HL-60/S4 treated with phorbol 12-myristate 13-acetate at 8.2 ng/mL for 4 days and 3 days (cell line): ENCODE measurements around the gene ADM5.

Source experiments
- in situ Hi-C: fragments of 300-500 bp; cut with MboI; formaldehyde crosslinking; loops from 2 replicates; pipeline ENCODE4 v1.15.0; 2022; ENCODE audit warnings: low sequenced_read_pairs

Gene ADM5

DNA sequence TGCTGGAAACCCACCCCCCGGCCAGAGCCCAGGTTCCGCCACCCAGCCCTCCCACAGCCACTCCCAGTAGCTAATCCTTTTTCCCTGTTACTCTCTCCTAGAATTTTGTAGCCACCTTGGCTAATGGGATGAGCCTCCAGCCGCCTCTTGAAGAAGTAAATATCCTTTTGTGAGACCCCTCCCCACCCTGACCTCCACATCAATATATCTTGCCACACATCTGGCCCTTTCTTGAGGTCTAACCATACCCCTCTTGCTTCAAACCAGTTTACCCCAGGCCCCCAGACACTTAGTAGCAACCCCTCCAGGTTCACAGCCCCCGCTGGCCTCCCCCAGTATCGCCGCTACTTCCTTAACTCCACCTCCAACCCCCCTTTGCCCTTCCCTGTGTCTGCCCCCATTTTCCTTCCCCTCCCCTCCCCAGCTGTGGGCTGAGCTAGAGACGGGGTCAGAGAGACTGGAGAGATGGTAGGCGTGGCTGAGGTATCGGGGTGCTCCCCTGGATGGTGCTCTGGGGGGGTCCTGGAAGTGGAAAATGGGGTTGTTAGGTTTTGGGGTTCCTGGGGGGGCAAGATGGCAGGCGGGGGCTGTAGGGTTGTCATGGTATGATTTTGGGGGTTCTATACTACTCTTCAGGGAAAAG is 9.5 kb upstream of the ADM5 start:
- in situ Hi-C loops: no loop called here

DNA sequence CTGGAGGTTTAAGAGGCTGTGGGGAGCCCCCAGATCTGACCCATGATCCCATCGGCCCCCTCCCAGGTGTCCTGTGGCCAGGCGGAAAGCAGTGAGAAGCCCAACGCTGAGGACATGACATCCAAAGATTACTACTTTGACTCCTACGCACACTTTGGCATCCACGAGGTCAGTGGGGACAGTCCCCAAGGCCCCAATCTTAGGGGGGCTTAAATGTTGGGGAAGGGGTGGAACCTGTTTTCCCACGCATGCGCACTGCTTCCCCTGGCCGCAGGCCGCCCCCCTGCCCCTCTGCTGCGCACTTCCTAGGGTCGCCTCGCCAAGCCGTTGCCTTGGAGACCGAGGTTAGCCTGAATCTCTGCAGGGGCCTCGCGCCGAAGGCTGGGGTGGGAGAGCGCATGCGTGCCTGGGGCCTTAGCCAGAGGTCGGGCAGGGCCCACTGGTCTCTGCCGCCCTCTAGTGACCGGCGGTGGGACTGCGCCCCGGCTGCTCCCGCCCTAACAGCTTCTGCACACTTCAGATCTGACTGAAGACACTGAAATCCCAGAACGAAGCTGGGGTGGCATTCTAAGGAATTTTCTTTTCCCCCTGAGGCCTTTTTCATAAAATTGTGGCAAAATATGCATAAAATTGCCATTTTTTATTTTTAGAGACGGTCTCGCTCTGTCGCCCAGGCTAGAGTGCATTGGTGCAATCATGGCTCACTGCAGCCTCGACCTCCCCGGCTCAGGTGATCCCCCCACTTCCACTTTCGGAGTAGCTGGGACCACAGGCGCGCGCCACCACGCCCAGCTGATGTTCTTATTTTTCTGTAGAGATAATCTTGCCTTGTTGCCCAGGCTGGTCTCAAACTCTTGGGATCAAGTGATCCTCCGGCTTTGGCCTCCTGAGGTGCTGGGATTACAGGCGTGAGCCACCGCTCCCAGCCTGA is 8.7 kb upstream of the ADM5 start:
- in situ Hi-C loops: no loop called here

DNA sequence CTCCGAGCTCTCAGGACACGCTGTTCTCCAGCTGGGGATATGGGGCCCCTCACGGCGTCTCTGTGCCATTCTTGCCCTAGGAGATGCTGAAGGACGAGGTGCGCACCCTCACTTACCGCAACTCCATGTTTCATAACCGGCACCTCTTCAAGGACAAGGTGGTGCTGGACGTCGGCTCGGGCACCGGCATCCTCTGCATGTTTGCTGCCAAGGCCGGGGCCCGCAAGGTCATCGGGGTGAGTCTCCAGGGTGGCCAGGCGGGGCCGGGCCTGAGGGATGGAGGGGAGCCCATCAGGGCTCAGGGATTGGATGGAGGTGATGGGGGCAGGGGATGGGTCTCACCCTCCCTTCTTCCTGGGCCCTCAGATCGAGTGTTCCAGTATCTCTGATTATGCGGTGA is 7.6 kb upstream of the ADM5 start:
- in situ Hi-C loops: no loop called here

- in situ Hi-C loops: no loop called here
Observed at GRCh38 chr19:49682274-49682673, 7.1 kb upstream of the ADM5 start.

DNA sequence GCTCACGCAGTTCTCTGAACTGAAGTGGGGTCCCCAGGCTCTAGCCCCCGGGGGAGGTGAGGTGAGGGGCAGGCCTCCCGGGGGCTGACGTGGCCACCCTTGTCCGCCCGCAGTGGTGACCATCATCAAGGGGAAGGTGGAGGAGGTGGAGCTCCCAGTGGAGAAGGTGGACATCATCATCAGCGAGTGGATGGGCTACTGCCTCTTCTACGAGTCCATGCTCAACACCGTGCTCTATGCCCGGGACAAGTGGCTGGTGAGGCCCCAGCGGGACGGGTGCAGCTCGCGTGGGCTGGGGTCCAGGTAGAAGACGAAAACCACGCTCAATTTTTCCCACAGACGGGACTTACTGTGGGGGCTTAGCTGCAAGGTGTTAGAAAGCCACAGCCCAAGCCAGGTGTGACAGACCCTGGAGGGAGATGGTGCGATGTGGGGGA is 5.6 kb upstream of the ADM5 start:
- in situ Hi-C loops: no loop called here

DNA sequence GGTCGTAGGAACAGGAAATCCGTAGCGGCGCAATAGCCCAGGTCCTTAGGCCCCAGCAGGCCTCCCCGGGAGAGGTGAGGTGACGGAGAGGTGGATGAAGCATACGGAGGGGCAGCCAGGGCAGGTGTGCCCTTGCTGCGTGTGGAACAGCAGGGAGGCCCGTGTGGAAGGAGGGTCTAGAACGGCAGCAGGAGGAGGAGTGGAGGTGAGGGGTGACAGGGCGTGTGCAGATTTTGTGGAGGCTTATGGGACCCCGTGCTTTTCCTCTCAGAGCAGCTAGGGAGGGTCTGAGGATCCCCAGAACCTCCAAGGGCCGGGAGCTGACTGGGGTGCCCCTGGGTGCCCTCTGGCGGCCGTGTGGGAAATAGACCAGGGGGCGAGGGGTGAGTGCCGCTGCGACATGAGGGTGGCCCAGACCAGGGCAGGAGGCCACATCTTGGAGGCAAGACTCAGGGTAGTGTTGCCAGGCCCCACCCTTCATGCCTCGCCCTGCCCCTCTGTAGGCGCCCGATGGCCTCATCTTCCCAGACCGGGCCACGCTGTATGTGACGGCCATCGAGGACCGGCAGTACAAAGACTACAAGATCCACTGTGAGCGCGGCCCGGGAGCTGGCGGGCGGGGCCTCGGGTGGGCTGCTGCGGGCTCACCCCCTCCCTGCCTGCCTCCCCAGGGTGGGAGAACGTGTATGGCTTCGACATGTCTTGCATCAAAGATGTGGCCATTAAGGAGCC is 5.0 kb upstream of the ADM5 start:
- in situ Hi-C loops: no loop called here

DNA sequence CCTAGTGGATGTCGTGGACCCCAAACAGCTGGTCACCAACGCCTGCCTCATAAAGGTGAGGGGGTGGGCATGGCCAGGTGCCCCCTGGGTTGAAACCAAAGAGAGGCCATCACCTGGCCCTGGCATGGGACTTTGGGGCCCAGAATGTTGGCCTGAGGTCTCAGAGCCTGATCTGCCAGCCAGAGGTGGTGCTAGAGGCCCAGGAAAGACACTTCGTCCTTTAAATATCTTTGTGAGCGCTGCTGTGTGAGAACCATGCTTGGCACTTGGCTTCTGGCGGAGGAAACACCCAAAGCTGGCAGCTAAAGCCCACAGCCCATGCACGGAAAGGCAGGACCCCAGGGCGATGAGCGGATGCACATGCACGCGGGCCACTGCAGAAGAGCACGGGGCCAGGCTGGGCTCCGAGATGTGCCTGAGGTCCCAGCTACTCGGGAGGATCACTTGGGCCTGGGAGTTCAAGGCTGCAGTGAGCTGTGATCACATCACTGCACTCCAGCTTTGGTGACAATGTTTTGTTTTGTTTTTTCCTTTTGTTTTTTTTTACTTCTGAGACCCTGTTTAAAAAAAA is 4.3 kb upstream of the ADM5 start:
- in situ Hi-C loops: no loop called here

GRCh38 chr19:49685845-49686332 is 3.5 kb upstream of the ADM5 start:
- in situ Hi-C loops: no loop called here

DNA sequence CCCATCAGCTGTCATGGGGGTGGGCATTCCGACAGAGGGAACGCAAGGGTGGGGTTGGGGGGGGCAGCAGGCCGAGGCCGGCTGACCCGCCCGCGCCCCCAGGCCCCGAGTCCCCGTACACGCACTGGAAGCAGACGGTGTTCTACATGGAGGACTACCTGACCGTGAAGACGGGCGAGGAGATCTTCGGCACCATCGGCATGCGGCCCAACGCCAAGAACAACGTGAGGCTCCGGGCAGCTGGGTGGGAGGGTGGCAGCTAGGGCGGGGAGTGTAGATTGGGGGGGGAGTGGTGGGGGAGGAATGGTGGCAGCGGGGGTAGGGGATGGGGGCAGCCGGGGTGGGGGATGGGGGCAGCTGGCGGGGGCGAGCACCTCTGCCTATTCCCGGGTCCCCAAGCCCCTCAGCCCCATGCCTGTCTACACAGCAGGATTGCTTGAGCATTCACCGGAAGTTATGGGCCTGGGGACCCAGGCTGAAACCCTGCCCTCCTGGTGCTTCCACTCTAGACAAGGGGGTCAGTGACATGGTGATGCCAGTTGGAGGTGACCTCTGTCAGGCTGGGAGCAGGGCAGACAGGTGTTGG is 2.8 kb upstream of the ADM5 start:
- in situ Hi-C loops: no loop called here

GRCh38 chr19:49687150-49687549 is 2.2 kb upstream of the ADM5 start:
- in situ Hi-C loops: no loop called here

DNA sequence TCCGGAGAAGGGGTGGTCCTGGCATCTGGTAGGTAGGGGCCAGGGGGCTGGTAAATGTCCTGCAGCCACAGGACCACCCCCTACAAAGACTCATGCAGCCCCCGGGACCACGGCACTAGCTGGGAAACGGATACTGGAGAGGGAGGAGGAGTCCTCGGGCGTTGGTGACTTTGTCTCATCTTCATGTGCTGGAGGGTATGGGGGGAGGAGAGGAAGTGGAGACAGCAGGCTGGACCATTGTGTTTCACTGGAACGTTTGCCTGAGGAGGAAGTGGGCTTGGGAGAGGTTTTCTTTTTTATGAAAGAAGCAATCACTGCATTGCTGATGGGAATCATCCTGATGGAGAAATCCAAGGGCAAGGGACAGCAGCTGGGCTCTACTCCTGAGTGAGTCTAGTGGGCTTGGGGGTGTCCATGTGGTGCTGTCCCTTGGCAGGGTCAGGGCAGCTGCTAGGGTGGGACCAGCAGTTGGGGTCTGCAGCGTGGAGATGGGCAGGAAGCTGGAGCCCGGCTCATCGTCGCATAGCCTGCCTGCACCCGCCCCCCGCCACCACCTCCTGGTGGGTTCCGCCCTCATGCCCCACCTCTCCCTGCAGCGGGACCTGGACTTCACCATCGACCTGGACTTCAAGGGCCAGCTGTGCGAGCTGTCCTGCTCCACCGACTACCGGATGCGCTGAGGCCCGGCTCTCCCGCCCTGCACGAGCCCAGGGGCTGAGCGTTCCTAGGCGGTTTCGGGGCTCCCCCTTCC is 1.7 kb upstream of the ADM5 start:
- in situ Hi-C loops: no loop called here

DNA sequence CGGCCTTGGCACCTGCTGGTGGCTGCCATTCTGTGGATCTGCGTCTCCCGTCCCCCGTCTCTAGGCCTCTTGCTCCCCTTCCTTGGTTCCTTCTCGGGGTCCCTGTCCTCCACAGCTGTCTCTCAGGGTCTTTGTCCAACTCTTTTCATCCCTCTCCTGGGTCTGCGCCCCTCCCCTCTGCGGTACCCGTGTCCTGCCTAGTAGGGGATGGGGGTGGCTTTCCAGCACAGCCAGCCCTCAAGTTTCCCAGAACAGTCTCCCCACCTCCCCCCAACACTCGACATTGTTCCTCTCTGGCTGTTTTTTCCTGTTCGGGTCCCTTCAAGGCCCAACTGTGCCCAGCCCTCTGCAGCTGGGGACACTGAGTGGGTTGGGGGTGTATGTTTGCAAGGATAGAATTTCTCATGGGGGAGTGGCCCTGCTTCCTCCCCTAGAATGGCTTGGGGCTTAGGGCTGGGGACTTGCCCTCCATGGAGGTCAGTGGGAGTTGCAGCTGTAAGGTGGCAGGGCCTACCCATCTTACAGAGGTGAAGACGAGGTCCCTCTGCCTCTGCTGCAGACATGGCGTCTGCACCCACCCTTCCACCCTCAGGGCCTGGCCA is 762 bp upstream of the ADM5 start:
- in situ Hi-C loops: no loop called here

- in situ Hi-C loops: no loop called here
Observed at GRCh38 chr19:49690079-49690655, 773 bp downstream of the ADM5 start.

GRCh38 chr19:49690656-49691242 is 1.4 kb downstream of the ADM5 start, which contains the start of gene CPT1C:
Gene CPT1C (plus strand): TSS chr19:49691116. CDS start chr19:49692253, 1,137 bp downstream.
- in situ Hi-C loops: no loop called here

DNA sequence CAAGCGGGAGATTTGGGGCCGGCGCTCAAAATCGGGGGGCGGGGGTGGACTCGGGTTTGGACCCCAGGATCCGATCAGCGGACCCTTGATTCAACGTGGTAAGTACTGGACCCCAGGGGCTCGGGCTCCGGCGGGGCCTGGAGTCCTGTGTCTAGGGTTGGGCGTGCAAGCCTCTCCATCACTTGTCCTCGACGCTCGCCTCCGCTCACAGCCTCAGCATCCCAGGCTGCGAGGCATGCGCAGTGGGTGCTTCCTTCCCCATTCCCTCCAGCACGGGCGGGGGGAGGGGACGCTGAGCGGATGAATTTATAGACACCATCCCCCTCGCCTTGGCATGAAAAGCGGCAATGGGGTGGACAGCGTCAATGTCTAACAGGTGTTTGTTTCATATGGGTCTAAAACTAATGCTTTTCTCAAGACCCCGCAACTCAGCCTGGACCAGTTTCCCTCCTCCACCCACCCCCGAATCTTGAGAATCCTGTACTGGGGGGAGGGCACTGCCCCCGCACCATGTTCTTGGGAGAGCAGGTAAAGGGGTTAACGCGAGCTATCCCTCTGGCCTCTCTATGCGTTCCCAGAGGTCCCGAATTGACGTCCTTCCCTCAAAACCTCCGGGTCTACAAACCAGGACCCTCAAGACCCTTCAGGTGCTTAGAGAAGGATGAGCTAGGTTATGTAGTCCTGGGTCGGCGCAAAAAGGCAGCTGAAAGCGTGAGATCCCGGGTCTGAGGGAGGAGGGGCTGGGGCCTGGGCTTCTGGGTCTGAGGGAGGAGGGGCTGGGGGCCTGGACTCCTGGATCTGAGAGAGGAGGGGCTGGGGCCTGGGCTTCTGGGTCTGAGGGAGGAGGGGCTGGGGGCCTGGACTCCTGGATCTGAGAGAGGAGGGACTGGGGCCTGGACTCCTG is 2.1 kb downstream of the ADM5 start:
- in situ Hi-C loops: no loop called here

DNA sequence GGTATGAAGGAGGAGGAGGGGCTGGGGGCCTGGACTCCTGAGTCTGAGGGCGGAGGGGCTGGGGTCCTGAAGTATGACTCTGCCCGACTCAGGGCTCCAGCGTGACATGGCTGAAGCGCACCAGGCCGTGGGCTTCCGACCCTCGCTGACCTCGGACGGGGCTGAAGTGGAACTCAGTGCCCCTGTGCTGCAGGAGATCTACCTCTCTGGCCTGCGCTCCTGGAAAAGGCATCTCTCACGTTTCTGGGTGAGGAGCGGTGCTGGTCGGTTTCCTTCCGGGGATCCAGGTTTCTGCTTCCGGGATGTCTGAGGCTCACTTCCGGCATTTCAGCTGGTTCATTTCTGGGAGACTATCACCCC is 2.7 kb downstream of the ADM5 start:
- in situ Hi-C loops: no loop called here

GRCh38 chr19:49696115-49696514 is 6.7 kb downstream of the ADM5 start:
- in situ Hi-C loops: no loop called here

GRCh38 chr19:49696865-49697264 is 7.5 kb downstream of the ADM5 start:
- in situ Hi-C loops: no loop called here
